HepG2 (cell line): ENCODE results near the gene POMT1. TPM values are rescaled to one million over a fixed set of nuclear protein-coding genes. Genes with fewer than 3 reads are reported as not detected.

Experiments
- ATAC-seq: fragments of 200-7000 bp; cut with Tn5 transposase; 3 replicates; pipeline ENCODE4 v1.9.1; 2020; ENCODE audit warnings: mild to moderate bottlenecking, moderate library complexity
- BruUV-seq: library from RNA; stranded (reverse); fragments of 400-500 nt; replicated peaks from 2 replicates; lab custom pipeline; 2021; lab: Mats Ljungman, UMichigan
- CTCF ChIA-PET: fragments of 300-600 bp; formaldehyde crosslinking; extraction: SDS; loops from one replicate; lab custom pipeline; 2021; ENCODE audit warnings: low total read pairs, inconsistent platforms, low intra/inter-chr PET ratio; lab: Yijun Ruan, JAX
- POLR2A ChIA-PET: fragments of 350-600 bp; sonication (Branson Sonifier 250); formaldehyde crosslinking; loops from one replicate; lab custom pipeline; 2020; ENCODE audit warnings: antibody characterized with exemption, inconsistent platforms; lab: Yijun Ruan, JAX
- DNase-seq: peaks from one replicate; pipeline ENCODE4 v3.0.0-alpha.2; 2015; ENCODE audit warnings: low spot score
- FAIRE-seq: peaks from 3 replicates; lab custom pipeline; 2011; peaks lifted over from hg19 to GRCh38; lab: Jason Lieb, UNC
- H2AFZ ChIP-seq: one replicate; pipeline ENCODE4 v1.6.1; 2011; ENCODE audit warnings: low read length, inconsistent platforms
- H3K27ac ChIP-seq: fragments of 300-600 bp; 3 replicates; pipeline ENCODE4 v1.8.0; 2011; ENCODE audit warnings: mixed run types, mild to moderate bottlenecking, mixed read lengths, low read length, inconsistent platforms; ENCODE audit not compliant: insufficient read depth; ENCODE audit errors: extremely low read length
- H3K27me3 ChIP-seq, 2 experiments: fragments of 200-600 bp in 1 of 2; 2 replicates in 1 of 2; 3 replicates in 1 of 2; pipeline versions ENCODE4 v1.6.0 to v1.8.0; 2011; ENCODE audit warnings: low read length in 2 of 2, mild to moderate bottlenecking in 2 of 2, moderate library complexity in 2 of 2, inconsistent platforms in 1 of 2; ENCODE audit not compliant: insufficient read depth in 2 of 2, control insufficient read depth in 1 of 2
- H3K36me3 ChIP-seq, 2 experiments: fragments of 200-600 bp in 1 of 2; replicated peaks in 1 of 2; 2 replicates in 1 of 2; 3 replicates in 1 of 2; pipeline versions ENCODE4 v1.5.1 to v1.8.0; 2011; ENCODE audit warnings: low read length in 2 of 2, inconsistent platforms in 1 of 2; ENCODE audit not compliant: insufficient read depth in 2 of 2, control insufficient read depth in 1 of 2
- H3K4me1 ChIP-seq: 2 replicates; pipeline ENCODE4 v1.5.1; 2012; ENCODE audit warnings: low read length, inconsistent platforms; ENCODE audit not compliant: insufficient read depth
- H3K4me2 ChIP-seq: 2 replicates; pipeline ENCODE4 v1.6.0; 2011; ENCODE audit warnings: low read depth, low read length, inconsistent platforms
- H3K4me3 ChIP-seq, 3 experiments: fragments of 200-600 bp in 1 of 3; sonication (generic), shearing (Covaris generic) in 1 of 3; replicated peaks in 1 of 3; 2 replicates each; pipeline ENCODE4 v1.5.1; 2011 to 2016; ENCODE audit warnings: low read length in 3 of 3, inconsistent platforms in 2 of 3, low read depth in 2 of 3, mild to moderate bottlenecking in 2 of 3, control low read depth in 1 of 3, mixed read lengths in 1 of 3; ENCODE audit not compliant: insufficient read depth in 1 of 3
- H3K79me2 ChIP-seq: one replicate; pipeline ENCODE4 v1.6.1; 2011; ENCODE audit warnings: low read length, inconsistent platforms; ENCODE audit not compliant: insufficient read depth
- H3K9ac ChIP-seq: 2 replicates; pipeline ENCODE4 v1.6.0; 2011; ENCODE audit warnings: mild to moderate bottlenecking, low read depth, low read length, inconsistent platforms; ENCODE audit not compliant: insufficient read depth
- H3K9me3 ChIP-seq: 2 replicates; pipeline ENCODE4 v1.5.1; 2012; ENCODE audit warnings: mild to moderate bottlenecking, low read length
- H4K20me1 ChIP-seq: 2 replicates; pipeline ENCODE4 v1.6.0; 2011; ENCODE audit warnings: inconsistent platforms, mild to moderate bottlenecking, low read length, moderate library complexity; ENCODE audit not compliant: insufficient read depth
- HIVEP1 ChIP-seq: sonication (generic); formaldehyde crosslinking; IDR thresholded peaks from 2 replicates; pipeline ENCODE4 v1.4.0; 2020; ENCODE audit warnings: mild to moderate bottlenecking, missing genetic modification reagents
- KLF15 ChIP-seq: sonication (generic); formaldehyde crosslinking; IDR thresholded peaks from 2 replicates; pipeline ENCODE4 v1.8.1; 2023; ENCODE audit warnings: borderline replicate concordance, mild to moderate bottlenecking, inconsistent platforms, missing genetic modification reagents, mixed read lengths
- MATR3 ChIP-seq: sonication (generic); formaldehyde crosslinking; IDR thresholded peaks from 2 replicates; pipeline ENCODE4 v1.4.0; 2020; ENCODE audit warnings: missing genetic modification reagents
- MXD1 ChIP-seq: sonication (generic); formaldehyde crosslinking; IDR thresholded peaks from 2 replicates; pipeline ENCODE4 v1.4.0; 2020; ENCODE audit warnings: mild to moderate bottlenecking, missing genetic modification reagents
- MZF1 ChIP-seq: sonication (generic); formaldehyde crosslinking; IDR thresholded peaks from 2 replicates; pipeline ENCODE4 v1.8.1; 2023; ENCODE audit warnings: mild to moderate bottlenecking, missing genetic modification reagents, borderline replicate concordance
- PATZ1 ChIP-seq: sonication (generic); formaldehyde crosslinking; IDR thresholded peaks from 2 replicates; pipeline ENCODE4 v1.4.0; 2020; ENCODE audit warnings: missing genetic modification reagents
- SATB2 ChIP-seq: sonication (generic); formaldehyde crosslinking; IDR thresholded peaks from 2 replicates; pipeline ENCODE4 v1.5.0; 2020; ENCODE audit warnings: missing genetic modification reagents
- SOX6 ChIP-seq, 2 experiments: fragments of 450-650 bp in 1 of 2; sonication (generic) in 1 of 2; formaldehyde crosslinking in 1 of 2; IDR thresholded peaks; 2 replicates each; pipeline versions ENCODE4 v1.4.0 to v1.6.1; 2017 to 2020; ENCODE audit warnings: antibody characterized with exemption in 1 of 2, mild to moderate bottlenecking in 1 of 2, missing genetic modification reagents in 1 of 2
- ZNF205 ChIP-seq: IDR thresholded peaks from 2 replicates; pipeline ENCODE4 v1.6.1; 2018; ENCODE audit warnings: missing biosample characterization, missing genetic modification reagents
- ZNF232 ChIP-seq: sonication (generic); formaldehyde crosslinking; IDR thresholded peaks from 2 replicates; pipeline ENCODE4 v1.4.0; 2020; ENCODE audit warnings: missing genetic modification reagents, borderline replicate concordance
- ZNF451 ChIP-seq: sonication (generic); formaldehyde crosslinking; IDR thresholded peaks from 2 replicates; pipeline ENCODE4 v1.5.0; 2020; ENCODE audit warnings: mild to moderate bottlenecking, missing genetic modification reagents
- ZNF646 ChIP-seq: sonication (generic); formaldehyde crosslinking; IDR thresholded peaks from 2 replicates; pipeline ENCODE4 v1.9.0; 2021; ENCODE audit warnings: mild to moderate bottlenecking, missing genetic modification reagents
- ZNF775 ChIP-seq: sonication (generic); formaldehyde crosslinking; IDR thresholded peaks from 2 replicates; pipeline ENCODE4 v1.4.0; 2020; ENCODE audit warnings: missing genetic modification reagents, mild to moderate bottlenecking, moderate library complexity, borderline replicate concordance
- ZZZ3 ChIP-seq: sonication (generic); formaldehyde crosslinking; IDR thresholded peaks from 2 replicates; pipeline ENCODE4 v1.4.0; 2020; ENCODE audit warnings: missing genetic modification reagents, mild to moderate bottlenecking, borderline replicate concordance
- WGBS: methylation state at CpG from one replicate; pipeline ENCODE4 v1.1.6; 2017; ENCODE audit warnings: low lambda C conversion rate; 5-methylcytosine and 5-hydroxymethylcytosine counted together
- in situ Hi-C: cut with HindIII; loops from 2 replicates; pipeline ENCODE4 v1.10.0; 2017; ENCODE audit warnings: low pct_unique_long_range_greater_than_20kb; ENCODE audit not compliant: extremely low pct_ligation_motif_present
- intact Hi-C: fragments of 100-400 bp; cut with micrococcal nuclease; formaldehyde crosslinking; loops from one replicate; pipeline ENCODE4 v1.10.0; 2022; ENCODE audit not compliant: unreplicated experiment
- polyA plus RNA-seq, 8 experiments: library from polyadenylated mRNA; depleted of rRNA in 3 of 8; stranded (reverse) in 7 of 8; unstranded in 1 of 8; fragments of >200 nt; fragmentation: Illumina TruSeq in 4 of 8; extraction: Trizol in 4 of 8; gene quantifications; 2 replicates each; pipeline versions ENCODE4 v1.2.1 to v1.2.3, GENCODE V29; 2011 to 2016; ENCODE audit warnings: low read depth in 4 of 8, missing spikeins in 1 of 8, mixed read lengths in 1 of 8; ENCODE audit not compliant: insufficient read depth in 1 of 8
- total RNA-seq, 5 experiments: library from RNA; depleted of rRNA; stranded (reverse); fragments of >200 nt; fragmentation: Illumina TruSeq; extraction: Trizol; gene quantifications; 2 replicates each; pipeline ENCODE4 v1.2.3, GENCODE V29; 2016; ENCODE audit warnings: low read depth in 1 of 5

Gene POMT1
- total and polyA plus RNA-seq, 2 of the 13 experiments (the other 11 are each of a cell fraction or from before 2014, with no cell fraction given): 21.6 to 22.7 TPM

GRCh38 chr9:131530546-131530919, 27.8 kb downstream of the POMT1 start:
- Histone ChIP-seq H4K20me1 (no peaks in the 10 kb centered on the region), H3K4me2 (peak overlapping the region; percentile 98), H3K4me1 (peaks cover 23% of the 10 kb centered on the region), H3K79me2 (peaks cover 6% of the 10 kb centered on the region), H2AFZ (no peak overlapping the region), H3K4me3 (peak overlapping the region; percentile 52 to 87 (median 78)), H3K27me3 (peaks cover 1 to 17% of the 10 kb centered on the region in 2 experiments; a peak in 3 of 5 replicates), H3K27ac (peak overlapping the region; percentile 42), H3K9me3 (no peaks in the 10 kb centered on the region), H3K36me3 (peaks cover 6 to 26% of the 10 kb centered on the region in 2 experiments; a peak in 4 of 5 replicates), H3K9ac (peak overlapping the region; percentile 76)
- ChIA-PET POLR2A (no interaction called here), CTCF (no interaction called here)
- peak; percentile 24 for DNase-seq
- FAIRE-seq: peak; percentile 26
- intact Hi-C loops (no loop called here), in situ Hi-C loops (no loop called here)
- no TSS peak for BruUV-seq
- peak; percentile 64 for ATAC-seq
- WGBS: 3% methylated on average over 5 of the region's 29 CpGs
- TF ChIP-seq MZF1: 0 out of 2 replicates have a peak, but pooled peaks have one; percentile 1
- TF ChIP-seq MATR3 (CRISPR knock-in tag): no peak
- TF ChIP-seq SATB2 (CRISPR knock-in tag): no peak
- TF ChIP-seq ZNF232 (CRISPR knock-in tag): 0 out of 2 replicates have a peak, but pooled peaks have one; percentile 1
- 0 out of 2 replicates have a peak, but pooled peaks have one; percentile 59 for TF ChIP-seq MXD1
- TF ChIP-seq ZNF775: no peak
- TF ChIP-seq ZNF646: no peak
- TF ChIP-seq HIVEP1 (CRISPR knock-in tag): 0 out of 2 replicates have a peak, but pooled peaks have one; percentile 29
- 0 out of 2 replicates have a peak, but pooled peaks have one; percentile 26 for TF ChIP-seq ZZZ3 (CRISPR knock-in tag)
- no peak for TF ChIP-seq SOX6 (IDR thresholded peaks at IDR 0.05)
- TF ChIP-seq SOX6 (CRISPR knock-in tag; IDR thresholded peaks at IDR 0.05): 0 out of 2 replicates have a peak, but pooled peaks have one; percentile 13
- TF ChIP-seq ZNF205 (CRISPR knock-in tag): no peak
- TF ChIP-seq KLF15: 0 out of 2 replicates have a peak, but pooled peaks have one; percentile 55
- 0 out of 2 replicates have a peak, but pooled peaks have one; percentile 1 for TF ChIP-seq PATZ1 (CRISPR knock-in tag)
- no peak for TF ChIP-seq ZNF451 (CRISPR knock-in tag)
